Transverse colon (tissue), 4 donors: Measurements from ENCODE around the gene NTF4. TPM values are rescaled to one million over a fixed set of nuclear protein-coding genes. Genes with fewer than 3 reads are reported as not detected.

Experiments used
- DNase-seq: peaks from one replicate; pipeline ENCODE4 v3.0.0-alpha.2; 2019
- H3K27ac ChIP-seq, 4 donors: fragments of 200-600 bp; sonication (generic); 2 replicates each; pipeline ENCODE4 v1.5.1; 2016 to 2018; ENCODE audit warnings: inconsistent platforms in 4 of 4
- H3K27me3 ChIP-seq: fragments of 200-600 bp; sonication (generic); 2 replicates; pipeline ENCODE4 v1.5.1; 2017; ENCODE audit warnings: inconsistent platforms
- H3K36me3 ChIP-seq, 4 donors: fragments of 200-600 bp; sonication (generic); 2 replicates each; pipeline ENCODE4 v1.5.1; 2017 to 2019; ENCODE audit warnings: inconsistent platforms in 4 of 4
- H3K4me1 ChIP-seq, 4 donors: fragments of 200-600 bp; sonication (generic); 2 replicates each; pipeline ENCODE4 v1.5.1; 2017 to 2020; ENCODE audit warnings: inconsistent platforms in 4 of 4
- H3K4me3 ChIP-seq, 4 donors: fragments of 200-600 bp; sonication (generic); 1 replicate in 1 of 4; 2 replicates in 3 of 4; pipeline versions ENCODE4 v1.5.1 to v1.6.1; 2017 to 2019; ENCODE audit warnings: inconsistent platforms in 4 of 4
- H3K9me3 ChIP-seq, 2 donors: fragments of 200-600 bp; sonication (generic); 2 replicates each; pipeline ENCODE4 v1.5.1; 2017 to 2019; ENCODE audit warnings: inconsistent platforms in 2 of 2
- CTCF ChIP-seq, 5 experiments: fragments of 200-600 bp in 3 of 5; fragments of 450-650 bp in 2 of 5; sonication (generic) in 3 of 5; IDR thresholded peaks; 1 replicate in 2 of 5; 2 replicates in 3 of 5; pipeline ENCODE4 v1.5.1; 2016 to 2017; ENCODE audit warnings: antibody characterized with exemption in 5 of 5, inconsistent platforms in 3 of 5, mild to moderate bottlenecking in 2 of 5, moderate library complexity in 1 of 5
- EP300 ChIP-seq: sonication (generic); formaldehyde crosslinking; IDR thresholded peaks from one replicate; pipeline ENCODE4 v1.6.1; 2017; ENCODE audit warnings: antibody characterized with exemption, low read depth
- POLR2A ChIP-seq: fragments of 450-650 bp; IDR thresholded peaks from one replicate; pipeline ENCODE4 v1.6.1; 2016; ENCODE audit warnings: antibody characterized with exemption, mild to moderate bottlenecking, moderate library complexity
- POLR2AphosphoS5 ChIP-seq, 3 donors: sonication (generic); formaldehyde crosslinking; IDR thresholded peaks; one replicate each; pipeline ENCODE4 v1.6.1; 2016; ENCODE audit warnings: antibody characterized with exemption in 3 of 3
- WGBS, 2 donors: methylation state at CpG; one replicate each; pipeline ENCODE4 v1.1.5; 2018; ENCODE audit warnings: low coverage in 1 of 2; 5-methylcytosine and 5-hydroxymethylcytosine counted together
- in situ Hi-C, 4 donors: fragments of 200-750 bp; cut with MboI; loops; one replicate each; pipeline versions ENCODE4 v1.15.0 to v1.15.1; 2017; ENCODE audit warnings: low sequenced_read_pairs in 3 of 4, low pct_ligation_motif_present in 1 of 4, low pct_unique_long_range_greater_than_20kb in 1 of 4
- intact Hi-C: fragments of 100-400 bp; cut with DNase I; formaldehyde crosslinking; loops from one replicate; pipeline ENCODE4 v1.15.1; 2023; ENCODE audit warnings: low total_unique reads
- total RNA-seq, 4 donors: library from RNA; depleted of rRNA; stranded (reverse); fragments of >200 nt; gene quantifications; one replicate each; pipeline ENCODE4 v1.1.0, GENCODE V29; 2016

Gene NTF4
- total RNA-seq, 4 donors from 2014 or later = not detected

GRCh38 chr19:49109569-49110233 is 45.1 kb upstream of the NTF4 start:
- in situ Hi-C loops = no loop called here
- peaks cover 0 to 12% (median 9%) of the 10 kb centered on the region in 4 donors for H3K4me1 ChIP-seq
- H3K4me3 ChIP-seq = no peak overlapping the region
- DNase-seq = no peak
- no peaks in the 10 kb centered on the region for H3K27me3 ChIP-seq
- H3K9me3 ChIP-seq = no peaks in the 10 kb centered on the region
- no peak overlapping the region for H3K27ac ChIP-seq
- H3K36me3 ChIP-seq = peaks cover 0 to 28% (median 7%) of the 10 kb centered on the region in 4 donors
- intact Hi-C loops = no loop called here
- no peak for TF ChIP-seq CTCF (IDR thresholded peaks at IDR 0.05)
- TF ChIP-seq EP300 = no peak
- no peak for TF ChIP-seq POLR2A
- no peak for TF ChIP-seq POLR2AphosphoS5 (IDR thresholded peaks at IDR 0.05)
- 83% methylated on average over 8 of the region's 8 CpGs; no CpG with 5 or more reads in 1 of the 2 donors for WGBS, 2 donors

- Histone ChIP-seq H3K4me1 (peaks cover 0 to 12% (median 9%) of the 10 kb centered on the region in 4 donors), H3K9me3 (no peaks in the 10 kb centered on the region), H3K27ac (no peak overlapping the region), H3K4me3 (no peak overlapping the region), H3K36me3 (peaks cover 0 to 30% (median 8%) of the 10 kb centered on the region in 4 donors), H3K27me3 (no peaks in the 10 kb centered on the region)
- WGBS, 2 donors = 68 to 71% methylated on average over 1 to 4 of the region's 5 CpGs
- DNase-seq = no peak
- intact Hi-C loops (no loop called here), in situ Hi-C loops (no loop called here)
- no peak for TF ChIP-seq EP300
- TF ChIP-seq POLR2A = no peak
- TF ChIP-seq CTCF (IDR thresholded peaks at IDR 0.05) = no peak
- no peak for TF ChIP-seq POLR2AphosphoS5 (IDR thresholded peaks at IDR 0.05)
Measured at GRCh38 chr19:49109051-49109450, 44.4 kb upstream of the NTF4 start.

- Histone ChIP-seq H3K27ac (no peak overlapping the region), H3K9me3 (no peaks in the 10 kb centered on the region), H3K36me3 (peaks cover 0 to 38% (median 9%) of the 10 kb centered on the region in 4 donors), H3K27me3 (no peaks in the 10 kb centered on the region), H3K4me3 (no peak overlapping the region), H3K4me1 (peaks cover 0 to 4% (median 0%) of the 10 kb centered on the region in 4 donors)
- DNase-seq = no peak
- WGBS, 2 donors = 93 to 97% methylated on average over 28 to 93 of the region's 93 CpGs
- in situ Hi-C loops = no loop called here
- intact Hi-C loops = no loop called here
- TF ChIP-seq POLR2A (no peak), CTCF (IDR thresholded peaks at IDR 0.05) (no peak), POLR2AphosphoS5 (IDR thresholded peaks at IDR 0.05) (no peak), EP300 (no peak)
Measured at GRCh38 chr19:49107625-49108459, 43.2 kb upstream of the NTF4 start.

- Histone ChIP-seq H3K9me3 (no peaks in the 10 kb centered on the region), H3K27ac (no peak overlapping the region), H3K27me3 (no peaks in the 10 kb centered on the region), H3K4me3 (no peak overlapping the region), H3K4me1 (peaks cover 0 to 4% (median 0%) of the 10 kb centered on the region in 4 donors), H3K36me3 (peaks cover 0 to 48% (median 15%) of the 10 kb centered on the region in 4 donors)
- no peak for TF ChIP-seq POLR2A
- no peak for TF ChIP-seq POLR2AphosphoS5 (IDR thresholded peaks at IDR 0.05)
- peak; percentile 71 to 82 (median 76) for TF ChIP-seq CTCF (IDR thresholded peaks at IDR 0.05)
- intact Hi-C loops = no loop called here
- in situ Hi-C loops = no loop called here
- DNase-seq = peak; percentile 61
- 40 to 62% methylated on average over 1 to 12 of the region's 12 CpGs for WGBS, 2 donors
Measured at GRCh38 chr19:49106648-49107135, 42.1 kb upstream of the NTF4 start.
